HepG2 (cell line): ENCODE data around the gene LOC128125822.

Experiments
- ARNT ChIP-seq: fragments of 450-650 bp; IDR thresholded peaks from 2 replicates; pipeline ENCODE4 v1.6.1; 2017
- KLF16 ChIP-seq, 2 experiments: sonication (generic) in 1 of 2; formaldehyde crosslinking in 1 of 2; IDR thresholded peaks; 2 replicates each; pipeline versions ENCODE4 v1.6.1 to v1.8.0; 2016 to 2023; ENCODE audit warnings: missing genetic modification reagents in 2 of 2, missing compliant biosample characterization in 1 of 2
- SALL2 ChIP-seq: sonication (generic); formaldehyde crosslinking; IDR thresholded peaks from 2 replicates; pipeline ENCODE4 v1.8.1; 2023; ENCODE audit warnings: mild to moderate bottlenecking, missing genetic modification reagents, inconsistent platforms
- SNAPC2 ChIP-seq: sonication (generic); formaldehyde crosslinking; IDR thresholded peaks from 2 replicates; pipeline ENCODE4 v1.8.1; 2022; ENCODE audit warnings: mild to moderate bottlenecking, missing genetic modification reagents
- TMF1 ChIP-seq: sonication (generic); formaldehyde crosslinking; IDR thresholded peaks from 2 replicates; pipeline ENCODE4 v1.8.1; 2022; ENCODE audit warnings: low read depth, missing genetic modification reagents
- TSC22D2 ChIP-seq: sonication (generic); formaldehyde crosslinking; IDR thresholded peaks from 2 replicates; pipeline ENCODE4 v1.5.1; 2020; ENCODE audit warnings: missing genetic modification reagents, mild to moderate bottlenecking, borderline replicate concordance
- ZBTB3 ChIP-seq: sonication (generic); formaldehyde crosslinking; IDR thresholded peaks from 2 replicates; pipeline ENCODE4 v1.4.0; 2020; ENCODE audit warnings: low read depth, mild to moderate bottlenecking, moderate library complexity, missing genetic modification reagents, borderline replicate concordance
- ZBTB38 ChIP-seq: sonication (generic); formaldehyde crosslinking; IDR thresholded peaks from 2 replicates; pipeline ENCODE4 v1.5.1; 2020; ENCODE audit warnings: mild to moderate bottlenecking, missing genetic modification reagents
- ZKSCAN8 ChIP-seq: IDR thresholded peaks from 2 replicates; pipeline ENCODE4 v1.6.1; 2016; ENCODE audit warnings: borderline replicate concordance, missing genetic modification reagents, missing compliant biosample characterization
- ZNF143 ChIP-seq: sonication (generic); formaldehyde crosslinking; IDR thresholded peaks from 2 replicates; pipeline ENCODE4 v1.4.0; 2020; ENCODE audit warnings: missing genetic modification reagents
- ZNF44 ChIP-seq: sonication (generic); formaldehyde crosslinking; IDR thresholded peaks from 2 replicates; pipeline ENCODE4 v1.5.1; 2020; ENCODE audit warnings: mild to moderate bottlenecking, missing genetic modification reagents
- ZNF678 ChIP-seq: sonication (generic); formaldehyde crosslinking; IDR thresholded peaks from 2 replicates; pipeline ENCODE4 v1.4.0; 2020; ENCODE audit warnings: mild to moderate bottlenecking, missing genetic modification reagents
- ZNF780A ChIP-seq: sonication (generic); formaldehyde crosslinking; IDR thresholded peaks from 2 replicates; pipeline ENCODE4 v1.8.0; 2022; ENCODE audit warnings: mild to moderate bottlenecking, missing genetic modification reagents, moderate library complexity
- TF ChIP-seq, protein P1 (sequence below): sonication (generic); formaldehyde crosslinking; IDR thresholded peaks from 2 replicates; pipeline ENCODE4 v1.4.0; 2020; ENCODE audit warnings: mild to moderate bottlenecking, missing genetic modification reagents
- TF ChIP-seq, protein P2 (sequence below): sonication (generic); formaldehyde crosslinking; conservative IDR thresholded peaks from 2 replicates; pipeline ENCODE4 v1.4.0; 2020; ENCODE audit warnings: missing genetic modification reagents
- TF ChIP-seq, protein P3 (sequence below): IDR thresholded peaks from 2 replicates; pipeline ENCODE4 v1.6.1; 2016
- TF ChIP-seq, protein P4 (sequence below): IDR thresholded peaks from 2 replicates; pipeline ENCODE4 v1.4.0; 2020; ENCODE audit warnings: mild to moderate bottlenecking, missing genetic modification reagents
- TF ChIP-seq, protein P5 (sequence below): sonication (generic); formaldehyde crosslinking; conservative IDR thresholded peaks from 2 replicates; pipeline ENCODE4 v1.4.0; 2020; ENCODE audit warnings: missing genetic modification reagents

The LOC128125822 gene

DNA sequence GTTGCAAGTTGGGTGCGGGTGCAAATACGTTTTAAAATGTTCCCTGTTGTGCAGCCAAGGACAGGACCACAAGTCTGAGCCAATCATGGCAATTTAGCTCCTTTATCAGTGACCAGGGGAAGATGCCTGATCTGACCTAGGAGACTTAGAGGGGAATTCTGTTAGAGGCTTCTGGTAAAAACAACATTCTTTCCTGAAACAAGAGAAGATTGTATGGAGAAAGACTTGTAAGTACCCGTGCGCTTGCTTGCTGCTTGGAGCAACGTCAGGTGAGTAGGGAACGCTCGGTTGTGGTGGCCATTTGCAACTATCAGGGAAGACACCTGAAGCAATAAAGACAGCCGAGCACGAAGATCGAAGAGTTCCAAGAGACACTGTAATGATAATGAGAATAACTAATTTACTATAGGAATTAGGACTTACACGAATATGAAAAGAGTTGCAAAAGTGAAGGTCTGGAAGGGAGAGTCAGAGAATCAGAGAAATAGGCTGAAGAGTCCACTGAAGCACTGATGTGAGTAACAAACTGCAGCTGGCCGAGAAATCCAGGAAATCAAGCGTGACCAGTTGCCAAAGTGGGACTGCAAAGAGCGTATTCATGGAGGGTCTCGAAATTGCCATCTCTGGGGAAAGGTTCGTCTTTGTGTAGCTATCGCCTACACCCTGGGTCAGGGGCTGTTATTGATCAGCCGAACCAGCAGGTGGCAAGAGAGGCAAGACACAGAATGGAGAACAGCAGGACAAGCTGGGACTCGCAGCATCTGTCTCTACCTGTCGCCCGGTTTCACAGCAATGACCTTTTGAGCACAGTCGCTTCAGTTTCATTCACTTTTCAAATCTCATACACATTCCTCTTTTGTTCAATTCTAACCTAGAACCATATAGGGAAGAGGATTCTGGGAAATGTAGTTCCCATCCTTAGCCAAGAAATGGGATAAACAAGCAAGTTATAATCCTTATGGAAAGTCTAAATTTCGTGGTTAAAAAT, 26.1 kb downstream of the LOC128125822 start (continued):
- no peak for TF ChIP-seq ZBTB3 (CRISPR knock-in tag)
- TF ChIP-seq TSC22D2 (CRISPR knock-in tag), result peak; percentile 10; the same call in 1 of the 2 replicates
- TF ChIP-seq SNAPC2 (CRISPR knock-in tag), result peak; percentile 77; the same call in 1 of the 2 replicates
- TF ChIP-seq ZNF678 (CRISPR knock-in tag), result no peak
- peak; percentile 61; the same call in 1 of the 2 replicates for TF ChIP-seq ZKSCAN8
- TF ChIP-seq, protein P1, sequence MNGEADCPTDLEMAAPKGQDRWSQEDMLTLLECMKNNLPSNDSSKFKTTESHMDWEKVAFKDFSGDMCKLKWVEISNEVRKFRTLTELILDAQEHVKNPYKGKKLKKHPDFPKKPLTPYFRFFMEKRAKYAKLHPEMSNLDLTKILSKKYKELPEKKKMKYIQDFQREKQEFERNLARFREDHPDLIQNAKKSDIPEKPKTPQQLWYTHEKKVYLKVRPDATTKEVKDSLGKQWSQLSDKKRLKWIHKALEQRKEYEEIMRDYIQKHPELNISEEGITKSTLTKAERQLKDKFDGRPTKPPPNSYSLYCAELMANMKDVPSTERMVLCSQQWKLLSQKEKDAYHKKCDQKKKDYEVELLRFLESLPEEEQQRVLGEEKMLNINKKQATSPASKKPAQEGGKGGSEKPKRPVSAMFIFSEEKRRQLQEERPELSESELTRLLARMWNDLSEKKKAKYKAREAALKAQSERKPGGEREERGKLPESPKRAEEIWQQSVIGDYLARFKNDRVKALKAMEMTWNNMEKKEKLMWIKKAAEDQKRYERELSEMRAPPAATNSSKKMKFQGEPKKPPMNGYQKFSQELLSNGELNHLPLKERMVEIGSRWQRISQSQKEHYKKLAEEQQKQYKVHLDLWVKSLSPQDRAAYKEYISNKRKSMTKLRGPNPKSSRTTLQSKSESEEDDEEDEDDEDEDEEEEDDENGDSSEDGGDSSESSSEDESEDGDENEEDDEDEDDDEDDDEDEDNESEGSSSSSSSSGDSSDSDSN (CRISPR knock-in tag), result peak; percentile 40; the same call in 1 of the 2 replicates
- TF ChIP-seq, protein P2, sequence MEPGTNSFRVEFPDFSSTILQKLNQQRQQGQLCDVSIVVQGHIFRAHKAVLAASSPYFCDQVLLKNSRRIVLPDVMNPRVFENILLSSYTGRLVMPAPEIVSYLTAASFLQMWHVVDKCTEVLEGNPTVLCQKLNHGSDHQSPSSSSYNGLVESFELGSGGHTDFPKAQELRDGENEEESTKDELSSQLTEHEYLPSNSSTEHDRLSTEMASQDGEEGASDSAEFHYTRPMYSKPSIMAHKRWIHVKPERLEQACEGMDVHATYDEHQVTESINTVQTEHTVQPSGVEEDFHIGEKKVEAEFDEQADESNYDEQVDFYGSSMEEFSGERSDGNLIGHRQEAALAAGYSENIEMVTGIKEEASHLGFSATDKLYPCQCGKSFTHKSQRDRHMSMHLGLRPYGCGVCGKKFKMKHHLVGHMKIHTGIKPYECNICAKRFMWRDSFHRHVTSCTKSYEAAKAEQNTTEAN, result no peak
- 0 out of 2 replicates have a peak, but pooled peaks have one; percentile 66 for TF ChIP-seq TMF1 (CRISPR knock-in tag)
- TF ChIP-seq, protein P3, sequence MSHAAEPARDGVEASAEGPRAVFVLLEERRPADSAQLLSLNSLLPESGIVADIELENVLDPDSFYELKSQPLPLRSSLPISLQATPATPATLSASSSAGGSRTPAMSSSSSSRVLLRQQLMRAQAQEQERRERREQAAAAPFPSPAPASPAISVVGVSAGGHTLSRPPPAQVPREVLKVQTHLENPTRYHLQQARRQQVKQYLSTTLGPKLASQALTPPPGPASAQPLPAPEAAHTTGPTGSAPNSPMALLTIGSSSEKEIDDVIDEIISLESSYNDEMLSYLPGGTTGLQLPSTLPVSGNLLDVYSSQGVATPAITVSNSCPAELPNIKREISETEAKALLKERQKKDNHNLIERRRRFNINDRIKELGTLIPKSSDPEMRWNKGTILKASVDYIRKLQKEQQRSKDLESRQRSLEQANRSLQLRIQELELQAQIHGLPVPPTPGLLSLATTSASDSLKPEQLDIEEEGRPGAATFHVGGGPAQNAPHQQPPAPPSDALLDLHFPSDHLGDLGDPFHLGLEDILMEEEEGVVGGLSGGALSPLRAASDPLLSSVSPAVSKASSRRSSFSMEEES, result no peak
- peak; percentile 91 for TF ChIP-seq ZNF143 (CRISPR knock-in tag)
- TF ChIP-seq, protein P4, sequence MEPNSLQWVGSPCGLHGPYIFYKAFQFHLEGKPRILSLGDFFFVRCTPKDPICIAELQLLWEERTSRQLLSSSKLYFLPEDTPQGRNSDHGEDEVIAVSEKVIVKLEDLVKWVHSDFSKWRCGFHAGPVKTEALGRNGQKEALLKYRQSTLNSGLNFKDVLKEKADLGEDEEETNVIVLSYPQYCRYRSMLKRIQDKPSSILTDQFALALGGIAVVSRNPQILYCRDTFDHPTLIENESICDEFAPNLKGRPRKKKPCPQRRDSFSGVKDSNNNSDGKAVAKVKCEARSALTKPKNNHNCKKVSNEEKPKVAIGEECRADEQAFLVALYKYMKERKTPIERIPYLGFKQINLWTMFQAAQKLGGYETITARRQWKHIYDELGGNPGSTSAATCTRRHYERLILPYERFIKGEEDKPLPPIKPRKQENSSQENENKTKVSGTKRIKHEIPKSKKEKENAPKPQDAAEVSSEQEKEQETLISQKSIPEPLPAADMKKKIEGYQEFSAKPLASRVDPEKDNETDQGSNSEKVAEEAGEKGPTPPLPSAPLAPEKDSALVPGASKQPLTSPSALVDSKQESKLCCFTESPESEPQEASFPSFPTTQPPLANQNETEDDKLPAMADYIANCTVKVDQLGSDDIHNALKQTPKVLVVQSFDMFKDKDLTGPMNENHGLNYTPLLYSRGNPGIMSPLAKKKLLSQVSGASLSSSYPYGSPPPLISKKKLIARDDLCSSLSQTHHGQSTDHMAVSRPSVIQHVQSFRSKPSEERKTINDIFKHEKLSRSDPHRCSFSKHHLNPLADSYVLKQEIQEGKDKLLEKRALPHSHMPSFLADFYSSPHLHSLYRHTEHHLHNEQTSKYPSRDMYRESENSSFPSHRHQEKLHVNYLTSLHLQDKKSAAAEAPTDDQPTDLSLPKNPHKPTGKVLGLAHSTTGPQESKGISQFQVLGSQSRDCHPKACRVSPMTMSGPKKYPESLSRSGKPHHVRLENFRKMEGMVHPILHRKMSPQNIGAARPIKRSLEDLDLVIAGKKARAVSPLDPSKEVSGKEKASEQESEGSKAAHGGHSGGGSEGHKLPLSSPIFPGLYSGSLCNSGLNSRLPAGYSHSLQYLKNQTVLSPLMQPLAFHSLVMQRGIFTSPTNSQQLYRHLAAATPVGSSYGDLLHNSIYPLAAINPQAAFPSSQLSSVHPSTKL (CRISPR knock-in tag), result peak; percentile 72
- TF ChIP-seq ZNF780A (CRISPR knock-in tag), result no peak
- peak in 1 of 2 experiments; percentile 61; a peak in 1 of 4 replicates for TF ChIP-seq KLF16 (CRISPR knock-in tag; IDR thresholded peaks at IDR 0.05)
- no peak; the same call in none of the 2 replicates for TF ChIP-seq SALL2 (CRISPR knock-in tag)
- no peak for TF ChIP-seq ARNT
- peak; percentile 69; the same call in 1 of the 2 replicates for TF ChIP-seq ZBTB38
- TF ChIP-seq, protein P5, sequence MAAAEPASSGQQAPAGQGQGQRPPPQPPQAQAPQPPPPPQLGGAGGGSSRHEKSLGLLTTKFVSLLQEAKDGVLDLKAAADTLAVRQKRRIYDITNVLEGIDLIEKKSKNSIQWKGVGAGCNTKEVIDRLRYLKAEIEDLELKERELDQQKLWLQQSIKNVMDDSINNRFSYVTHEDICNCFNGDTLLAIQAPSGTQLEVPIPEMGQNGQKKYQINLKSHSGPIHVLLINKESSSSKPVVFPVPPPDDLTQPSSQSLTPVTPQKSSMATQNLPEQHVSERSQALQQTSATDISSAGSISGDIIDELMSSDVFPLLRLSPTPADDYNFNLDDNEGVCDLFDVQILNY (CRISPR knock-in tag), result no peak
- TF ChIP-seq ZNF44, result no peak
